COLO668 (cell line): ENCODE measurements around the gene LRRC19.

Source experiments
- DNase-seq: peaks from one replicate; lab custom pipeline; 2025; ENCODE audit not compliant: unreplicated experiment; lab: John Stamatoyannopoulos, UW

The LRRC19 gene, protein sequence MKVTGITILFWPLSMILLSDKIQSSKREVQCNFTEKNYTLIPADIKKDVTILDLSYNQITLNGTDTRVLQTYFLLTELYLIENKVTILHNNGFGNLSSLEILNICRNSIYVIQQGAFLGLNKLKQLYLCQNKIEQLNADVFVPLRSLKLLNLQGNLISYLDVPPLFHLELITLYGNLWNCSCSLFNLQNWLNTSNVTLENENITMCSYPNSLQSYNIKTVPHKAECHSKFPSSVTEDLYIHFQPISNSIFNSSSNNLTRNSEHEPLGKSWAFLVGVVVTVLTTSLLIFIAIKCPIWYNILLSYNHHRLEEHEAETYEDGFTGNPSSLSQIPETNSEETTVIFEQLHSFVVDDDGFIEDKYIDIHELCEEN

GRCh38 chr9:27005491-27005890 lies at the start of gene LRRC19:
LRRC19 (minus strand) TSS chr9:27005672; CDS start chr9:26999694, 5,978 bp downstream.
- DNase-seq: no peak

DNA sequence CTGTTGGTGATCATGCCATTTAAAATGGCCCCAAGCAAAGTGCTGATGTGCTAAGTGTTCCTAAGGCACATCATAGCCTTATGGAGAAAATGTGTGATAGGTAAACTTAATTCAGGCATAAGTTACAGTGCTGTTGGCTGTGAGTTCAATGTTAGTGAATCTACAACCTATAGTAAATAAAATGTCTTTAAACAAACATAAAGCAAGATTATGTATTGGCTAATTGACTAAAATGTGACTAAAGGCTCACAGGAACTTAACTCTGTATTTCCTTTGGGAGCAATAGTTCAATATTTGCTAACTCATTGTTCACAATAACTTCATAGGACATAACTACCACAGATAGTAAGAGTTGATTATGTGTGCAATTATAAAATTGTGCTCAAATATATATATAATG lies 49.4 kb upstream of the LRRC19 start:
- DNase-seq: no peak

DNA sequence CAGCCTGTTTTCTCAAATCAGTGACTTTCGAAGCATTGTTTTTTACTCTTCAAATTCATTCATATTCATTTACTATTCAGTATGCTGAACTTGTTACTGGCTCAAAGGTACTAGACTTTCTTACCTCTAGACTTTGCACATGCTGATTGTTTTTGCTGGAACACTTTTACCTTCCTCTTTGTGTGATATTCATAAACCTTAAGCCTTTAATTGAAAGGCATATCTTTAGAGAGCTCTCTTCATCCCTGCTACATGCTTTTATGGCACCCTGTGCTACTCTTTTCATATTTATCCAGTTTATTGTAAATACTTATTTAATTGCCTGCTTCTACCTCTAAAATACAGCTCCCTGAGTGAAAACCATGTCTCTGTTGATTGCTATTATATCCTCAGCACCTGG lies 48.7 kb upstream of the LRRC19 start:
- DNase-seq: no peak

GRCh38 chr9:27053369-27054022 lies 48.0 kb upstream of the LRRC19 start:
- no peak for DNase-seq

GRCh38 chr9:27047136-27047535 lies 41.7 kb upstream of the LRRC19 start:
- no peak for DNase-seq

GRCh38 chr9:27043176-27043575 lies 37.7 kb upstream of the LRRC19 start:
- DNase-seq: no peak

- DNase-seq: no peak
Measured at GRCh38 chr9:27042476-27042875, 37.0 kb upstream of the LRRC19 start.

GRCh38 chr9:27041746-27042145 lies 36.3 kb upstream of the LRRC19 start:
- no peak for DNase-seq

DNA sequence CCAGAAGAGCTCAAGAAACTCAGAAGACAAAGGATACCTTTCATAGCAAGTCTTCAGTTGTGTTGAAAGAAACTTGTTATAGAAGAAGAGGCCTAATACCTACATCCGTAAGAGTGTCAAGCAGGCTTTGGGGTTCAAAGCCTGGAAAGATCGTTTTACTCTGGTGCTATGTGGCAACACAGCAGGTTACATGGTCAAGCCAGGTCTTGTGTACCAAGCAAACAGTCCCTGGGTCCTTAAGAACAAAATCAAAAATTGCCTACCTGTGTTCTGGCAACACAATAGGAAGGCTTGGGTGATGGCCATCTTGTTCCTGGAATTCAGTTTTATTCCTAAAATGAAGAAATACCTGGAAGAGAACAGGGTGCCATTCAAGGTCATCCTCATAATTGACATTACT lies 32.0 kb upstream of the LRRC19 start:
- no peak for DNase-seq

DNA sequence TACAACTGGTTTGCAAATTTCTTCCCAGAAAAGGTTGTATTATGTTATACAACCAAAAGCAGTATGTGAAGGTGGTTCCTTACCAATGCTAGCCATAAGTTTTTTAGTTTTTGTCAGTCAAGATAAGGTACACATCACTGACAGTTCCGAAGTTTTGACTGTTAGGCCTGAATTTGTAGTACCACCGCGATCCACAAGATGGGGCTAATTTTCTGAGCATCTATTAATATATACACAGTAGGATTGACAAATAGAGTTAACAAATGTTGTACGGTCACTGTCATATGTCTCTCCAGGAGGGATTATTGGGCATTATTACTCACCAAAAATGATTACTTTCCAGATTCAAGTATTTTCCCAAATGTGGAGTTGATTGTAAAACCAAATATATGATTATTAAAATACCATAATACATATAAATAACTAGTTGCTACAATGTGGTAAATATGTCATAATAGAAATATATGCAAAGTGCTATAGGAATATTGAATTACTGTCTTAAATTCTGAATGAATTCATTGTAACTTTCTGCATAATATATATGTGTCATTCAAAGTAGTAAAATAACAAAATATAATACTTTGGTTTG lies 28.4 kb upstream of the LRRC19 start:
- DNase-seq: peak; percentile 52

GRCh38 chr9:27029186-27029585 lies 23.7 kb upstream of the LRRC19 start:
- DNase-seq: no peak

DNA sequence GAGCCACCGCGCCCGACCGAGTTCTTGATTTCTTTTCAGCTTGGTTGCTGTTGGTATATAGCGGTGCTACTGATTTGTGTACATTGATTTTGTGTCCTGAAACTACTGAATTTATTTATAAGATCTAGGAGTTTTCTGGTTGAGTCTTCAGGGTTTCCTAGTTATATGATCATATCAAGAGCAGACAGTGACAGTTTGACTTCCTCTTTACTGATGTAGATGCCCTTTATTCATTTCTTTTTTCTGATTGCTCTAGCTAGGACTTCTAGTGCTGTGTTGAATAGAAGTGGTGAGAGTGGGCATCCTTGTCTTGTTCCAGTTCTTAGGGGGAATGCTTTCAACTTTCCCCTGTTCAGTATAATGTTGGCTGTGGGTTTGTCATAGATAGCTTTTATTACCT lies 17.4 kb upstream of the LRRC19 start:
- no peak for DNase-seq

DNA sequence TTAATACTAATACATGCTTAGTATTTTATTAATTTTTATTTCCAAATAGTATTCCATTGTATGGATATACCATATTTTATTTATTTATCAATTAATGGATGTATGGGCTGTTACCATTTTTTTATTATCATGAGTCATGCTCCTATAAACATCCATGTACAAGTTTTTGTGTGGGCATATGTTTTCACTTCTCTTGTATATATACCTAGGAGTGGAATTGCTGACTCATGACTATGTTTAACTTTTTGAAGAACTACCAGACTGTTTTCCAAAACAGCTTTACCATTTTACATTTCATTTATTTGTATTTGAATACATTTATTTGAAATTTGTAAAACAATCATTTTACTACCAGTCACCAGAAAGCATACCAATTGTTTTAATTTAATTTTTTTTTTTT lies 14.1 kb upstream of the LRRC19 start:
- DNase-seq: no peak

DNA sequence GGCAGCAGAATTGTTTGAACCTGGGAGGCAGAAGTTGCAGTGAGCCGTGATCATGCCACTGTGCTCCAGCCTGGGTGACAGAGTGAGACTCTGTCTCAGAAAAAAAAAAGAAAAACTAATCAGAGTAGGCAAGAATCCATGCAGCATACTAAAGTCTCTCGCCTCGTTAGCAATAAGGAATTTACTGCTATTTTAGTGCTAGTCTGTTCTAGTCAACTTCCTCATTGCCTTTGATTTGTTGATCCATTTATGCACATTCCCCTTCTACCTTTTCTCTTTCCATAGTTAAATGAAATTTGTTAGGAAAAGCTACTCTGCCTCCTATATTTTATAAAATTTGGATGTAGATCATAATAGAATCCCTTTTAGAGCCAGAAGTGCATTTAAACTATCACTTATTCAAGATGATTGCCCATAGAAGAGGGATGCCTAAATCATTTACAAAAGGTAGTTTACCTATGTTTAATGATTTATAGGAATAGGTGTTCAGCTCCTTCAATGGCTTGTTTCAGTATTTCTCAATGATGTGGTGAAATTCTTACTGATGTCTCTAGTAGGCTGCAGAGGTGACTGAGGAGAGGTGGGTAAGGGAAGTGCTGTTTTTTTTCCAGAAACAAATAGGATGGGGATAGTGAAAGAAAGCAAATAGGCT lies 1.9 kb downstream of the LRRC19 start:
- no peak for DNase-seq

DNA sequence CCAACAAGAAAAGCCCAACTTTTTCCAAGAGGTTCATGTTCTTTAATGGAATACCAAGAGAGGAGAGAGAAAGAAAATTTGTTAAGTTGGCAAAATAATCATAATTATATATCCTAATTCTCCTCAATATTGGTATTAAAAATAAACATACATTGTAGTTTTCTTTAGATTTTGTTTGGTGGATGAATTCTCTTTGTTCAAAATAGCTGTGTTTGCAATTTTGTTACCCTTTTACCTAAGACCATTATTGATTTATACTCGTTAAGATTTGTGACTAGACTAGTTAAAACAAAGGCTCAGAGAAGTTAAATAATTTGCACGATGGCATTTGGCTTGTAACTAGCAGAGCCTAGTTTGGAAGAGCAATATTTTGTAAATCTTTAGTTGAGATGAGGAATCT lies 9.7 kb downstream of the LRRC19 start:
- DNase-seq: no peak

DNA sequence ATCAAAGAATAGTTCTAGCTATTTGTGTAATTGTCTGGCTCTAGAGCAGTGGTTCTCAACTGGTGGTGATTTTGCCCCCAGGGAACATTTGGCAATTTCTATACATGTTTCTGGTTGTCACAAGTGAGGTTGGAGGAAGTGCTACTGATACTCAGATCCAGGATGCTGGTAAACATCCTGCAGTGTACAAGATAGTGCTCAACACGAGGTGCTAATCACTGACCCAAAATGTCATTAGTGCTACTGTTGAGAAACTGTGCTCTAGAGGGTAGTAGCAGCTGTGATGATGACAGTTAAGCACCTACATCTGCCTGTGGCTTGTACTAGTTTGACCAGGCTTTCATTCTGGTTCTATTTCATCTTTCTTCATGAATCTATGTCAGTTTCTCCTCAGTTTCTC lies 22.1 kb downstream of the LRRC19 start:
- DNase-seq: no peak

DNA sequence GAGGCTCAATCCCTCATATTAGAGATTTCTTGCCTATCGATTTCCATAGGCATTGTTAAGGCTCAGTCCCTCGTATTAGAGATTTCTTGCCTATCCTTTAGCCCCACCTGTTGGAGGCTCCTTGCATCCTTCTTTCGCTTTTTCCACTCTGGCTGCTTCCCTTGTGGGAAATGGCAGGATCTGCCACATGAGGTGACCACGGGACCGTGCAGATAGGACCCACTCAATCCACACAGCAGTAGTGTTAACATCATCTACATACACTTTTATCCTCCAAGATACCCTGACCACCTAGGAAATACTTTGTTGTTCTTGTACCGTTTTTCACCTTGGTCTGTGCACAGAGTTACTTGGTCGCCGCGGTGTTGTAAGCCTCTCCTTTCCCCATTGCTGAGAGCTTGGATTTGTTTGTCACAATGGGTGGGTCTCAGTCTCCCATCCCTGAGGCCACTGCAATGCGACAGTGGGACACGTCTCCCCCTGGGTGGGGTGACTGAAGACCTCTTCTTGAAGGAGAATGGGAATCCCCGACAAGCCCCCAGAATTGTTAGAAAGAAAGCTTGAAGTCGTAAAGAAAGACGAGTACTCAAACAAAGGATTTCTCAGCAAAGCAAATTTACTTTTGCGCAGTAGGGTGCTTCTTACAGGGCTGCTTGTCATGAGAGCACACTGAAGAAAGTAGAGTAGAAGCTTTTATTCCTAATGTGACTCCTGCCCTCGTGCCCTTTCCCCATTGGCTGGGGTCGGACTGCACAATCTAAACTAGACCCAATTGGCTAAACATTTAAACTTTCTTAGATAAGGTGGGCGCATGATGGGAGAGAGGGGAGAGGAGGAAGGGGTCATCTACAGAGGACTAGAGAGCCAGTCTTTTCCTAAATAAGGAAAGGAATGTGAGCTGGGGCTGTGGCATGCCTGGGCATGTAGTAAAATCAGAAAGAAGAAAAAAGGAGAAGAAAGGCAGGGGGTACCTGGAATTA lies 29.5 kb downstream of the LRRC19 start:
- DNase-seq: peak; percentile 21

DNA sequence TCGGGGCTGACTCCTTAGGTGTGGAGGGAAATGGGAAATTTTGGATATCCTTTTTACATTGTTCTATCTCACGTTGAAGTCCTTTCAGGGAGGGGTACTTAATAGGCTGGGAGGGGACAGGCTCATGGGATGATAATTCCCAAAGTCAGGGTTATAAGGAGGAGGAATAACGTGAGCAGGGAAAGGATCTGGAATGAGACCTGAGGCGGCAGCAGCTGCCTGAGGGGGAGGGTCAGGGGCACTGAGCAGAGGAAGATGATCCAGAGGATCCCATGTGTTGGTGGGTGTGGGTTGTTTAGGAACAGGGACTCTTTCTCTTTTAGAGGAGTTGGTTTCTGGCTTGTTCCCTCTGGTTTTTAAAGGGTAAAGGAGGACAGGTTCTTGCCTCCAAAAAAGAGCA lies 30.5 kb downstream of the LRRC19 start:
- no peak for DNase-seq

GRCh38 chr9:26973989-26974388 lies 31.5 kb downstream of the LRRC19 start:
- no peak for DNase-seq

- no peak for DNase-seq
Measured at GRCh38 chr9:26971721-26972120, 33.8 kb downstream of the LRRC19 start.

GRCh38 chr9:26956860-26957233 lies 48.6 kb downstream of the LRRC19 start:
- no peak for DNase-seq
